Upper lobe of left lung (tissue), 4 donors: ENCODE results near the gene KLF17.

Source experiments
- CTCF ChIP-seq, 6 experiments: fragments of 450-650 bp in 4 of 6; fragments of 200-600 bp in 2 of 6; sonication (generic) in 2 of 6; IDR thresholded peaks; one replicate each; pipeline ENCODE4 v1.5.1; 2016 to 2019; ENCODE audit warnings: antibody characterized with exemption in 6 of 6
- EP300 ChIP-seq, 4 donors: sonication (generic); formaldehyde crosslinking; IDR thresholded peaks; one replicate each; pipeline ENCODE4 v1.5.1; 2017; ENCODE audit warnings: antibody characterized with exemption in 4 of 4, control low read depth in 2 of 4
- POLR2A ChIP-seq, 4 donors: fragments of 450-650 bp; IDR thresholded peaks; one replicate each; pipeline ENCODE4 v1.5.1; 2016 to 2017; ENCODE audit warnings: antibody characterized with exemption in 4 of 4, mild to moderate bottlenecking in 2 of 4

- TF ChIP-seq CTCF (IDR thresholded peaks at IDR 0.05) (no peak), EP300 (IDR thresholded peaks at IDR 0.05) (no peak), POLR2A (IDR thresholded peaks at IDR 0.05) (no peak)
Measured at GRCh38 chr1:44084998-44085675, 33.5 kb upstream of the KLF17 start.
